OCI-LY1 (cell line): ENCODE results near the gene SFSWAP.

Experiments
- H2AFZ ChIP-seq: fragments of 200-600 bp; sonication (generic), shearing (Covaris generic); 2 replicates; pipeline ENCODE4 v1.6.0; 2014; ENCODE audit warnings: antibody characterized with exemption, mild to moderate bottlenecking, low read length
- H3F3A ChIP-seq: fragments of 200-600 bp; sonication (generic), shearing (Covaris generic); 2 replicates; pipeline ENCODE4 v1.6.0; 2014; ENCODE audit warnings: mild to moderate bottlenecking, antibody characterized with exemption, low read length, moderate library complexity; ENCODE audit not compliant: insufficient read depth
- H3K27ac ChIP-seq: fragments of 200-600 bp; sonication (generic); 2 replicates; pipeline ENCODE4 v1.5.1; 2014; ENCODE audit warnings: low read length, mixed run types, mild to moderate bottlenecking, low read depth; ENCODE audit not compliant: poor library complexity, severe bottlenecking
- H3K27me3 ChIP-seq: fragments of 200-600 bp; sonication (generic); 2 replicates; pipeline ENCODE4 v1.6.0; 2014; ENCODE audit warnings: antibody characterized with exemption, mild to moderate bottlenecking, low read length, moderate library complexity; ENCODE audit not compliant: insufficient read depth
- H3K36me3 ChIP-seq: fragments of 200-600 bp; sonication (generic); 2 replicates; pipeline ENCODE4 v1.6.1; 2014; ENCODE audit warnings: mild to moderate bottlenecking, antibody characterized with exemption, low read length, moderate library complexity, mixed read lengths; ENCODE audit not compliant: insufficient read depth
- H3K4me1 ChIP-seq: fragments of 200-600 bp; sonication (generic); 2 replicates; pipeline ENCODE4 v1.5.1; 2014; ENCODE audit warnings: mild to moderate bottlenecking, low read length, moderate library complexity; ENCODE audit not compliant: insufficient read depth, severe bottlenecking
- H3K4me2 ChIP-seq: fragments of 200-600 bp; sonication (generic), shearing (Covaris generic); 2 replicates; pipeline ENCODE4 v1.6.1; 2014; ENCODE audit warnings: low read length
- H3K4me3 ChIP-seq: fragments of 200-600 bp; sonication (generic); 2 replicates; pipeline ENCODE4 v1.5.1; 2014; ENCODE audit warnings: low read length, low read depth, mild to moderate bottlenecking, mixed read lengths; ENCODE audit not compliant: poor library complexity, severe bottlenecking
- H3K79me2 ChIP-seq: fragments of 200-600 bp; shearing (Covaris generic); 2 replicates; pipeline ENCODE4 v1.6.1; 2016; ENCODE audit warnings: mixed run types, low read length, mixed read lengths; ENCODE audit not compliant: insufficient read depth
- H3K9ac ChIP-seq: fragments of 200-600 bp; sonication (generic), shearing (Covaris generic); 2 replicates; pipeline ENCODE4 v1.6.1; 2014; ENCODE audit warnings: mild to moderate bottlenecking, low read length, mixed read lengths
- H3K9me2 ChIP-seq: fragments of 200-600 bp; sonication (generic), shearing (Covaris generic); 2 replicates; pipeline ENCODE4 v1.6.1; 2014; ENCODE audit warnings: low read depth, mild to moderate bottlenecking, low read length, mixed read lengths
- H3K9me3 ChIP-seq: fragments of 200-600 bp; shearing (Covaris generic); 2 replicates; pipeline ENCODE4 v1.6.1; 2014; ENCODE audit warnings: low read length, mixed read lengths
- H4K20me1 ChIP-seq: fragments of 200-600 bp; sonication (generic), shearing (Covaris generic); 2 replicates; pipeline ENCODE4 v1.6.0; 2016; ENCODE audit warnings: mild to moderate bottlenecking, low read length; ENCODE audit not compliant: insufficient read depth
- CTCF ChIP-seq: fragments of 200-600 bp; sonication (generic), shearing (Covaris generic); IDR thresholded peaks from 2 replicates; pipeline ENCODE4 v1.5.1; 2017; ENCODE audit warnings: mild to moderate bottlenecking, antibody characterized with exemption, low read length, moderate library complexity, mixed read lengths
- EZH2 ChIP-seq: fragments of 200-600 bp; sonication (generic), shearing (Covaris generic); IDR thresholded peaks from 2 replicates; pipeline ENCODE4 v1.8.0; 2017; ENCODE audit warnings: borderline replicate concordance, mixed run types, mild to moderate bottlenecking, antibody characterized with exemption, low read length, moderate library complexity, mixed read lengths

SFSWAP gene

DNA sequence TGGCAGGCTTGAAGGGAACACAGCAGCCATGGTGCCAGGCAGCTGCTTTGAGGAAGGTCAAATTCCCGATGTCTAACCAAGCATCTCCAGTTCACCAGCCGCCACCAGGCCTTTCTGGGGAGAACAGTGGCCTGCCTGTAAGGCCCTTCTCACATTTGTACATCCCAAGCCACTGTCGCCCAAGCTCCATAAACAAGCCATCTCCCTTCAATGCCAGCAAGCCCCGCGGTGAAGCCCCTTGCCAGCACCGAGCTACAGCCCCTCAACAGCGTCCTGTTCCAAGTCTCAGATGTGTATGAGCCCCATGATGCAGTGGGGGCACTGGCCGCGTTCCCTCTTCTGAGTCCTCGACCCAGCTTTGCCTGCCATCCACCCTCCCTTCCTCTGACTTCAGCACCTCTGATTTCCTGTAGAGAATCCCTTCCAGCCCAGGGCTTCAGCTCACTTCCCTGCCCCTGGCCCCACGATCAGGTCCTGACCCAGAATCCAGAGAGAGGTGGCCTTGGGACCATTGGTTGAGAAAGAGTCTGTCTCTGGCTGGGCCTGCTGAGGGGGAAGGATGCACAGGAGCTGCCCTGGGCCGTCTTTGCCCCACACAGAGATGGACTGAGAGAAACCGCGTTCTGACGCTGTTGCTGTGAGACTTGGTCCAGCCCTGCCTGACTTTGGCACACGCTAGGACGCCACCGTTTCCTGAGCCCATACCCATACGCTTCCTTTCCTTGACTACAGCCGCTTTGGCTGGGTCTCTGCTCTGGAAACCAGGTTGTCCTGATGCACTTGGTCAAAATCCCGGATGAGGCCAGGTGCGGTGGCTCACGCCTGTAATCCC lies 115.4 kb downstream of the SFSWAP start:
- H3K4me2 ChIP-seq, result no peak overlapping the region
- H4K20me1 ChIP-seq, result no peaks in the 10 kb centered on the region
- no peak for TF ChIP-seq CTCF
- TF ChIP-seq EZH2, result no peak
- H3K27ac ChIP-seq, result no peak overlapping the region
- no peaks in the 10 kb centered on the region for H3F3A ChIP-seq
- no peak overlapping the region for H2AFZ ChIP-seq
- H3K4me3 ChIP-seq, result no peak overlapping the region
- no peaks in the 10 kb centered on the region for H3K9me2 ChIP-seq
- no peaks in the 10 kb centered on the region for H3K9me3 ChIP-seq
- no peak overlapping the region for H3K9ac ChIP-seq
- no peaks in the 10 kb centered on the region for H3K27me3 ChIP-seq
- no peaks in the 10 kb centered on the region for H3K79me2 ChIP-seq
- no peaks in the 10 kb centered on the region for H3K36me3 ChIP-seq
- no peaks in the 10 kb centered on the region for H3K4me1 ChIP-seq

DNA sequence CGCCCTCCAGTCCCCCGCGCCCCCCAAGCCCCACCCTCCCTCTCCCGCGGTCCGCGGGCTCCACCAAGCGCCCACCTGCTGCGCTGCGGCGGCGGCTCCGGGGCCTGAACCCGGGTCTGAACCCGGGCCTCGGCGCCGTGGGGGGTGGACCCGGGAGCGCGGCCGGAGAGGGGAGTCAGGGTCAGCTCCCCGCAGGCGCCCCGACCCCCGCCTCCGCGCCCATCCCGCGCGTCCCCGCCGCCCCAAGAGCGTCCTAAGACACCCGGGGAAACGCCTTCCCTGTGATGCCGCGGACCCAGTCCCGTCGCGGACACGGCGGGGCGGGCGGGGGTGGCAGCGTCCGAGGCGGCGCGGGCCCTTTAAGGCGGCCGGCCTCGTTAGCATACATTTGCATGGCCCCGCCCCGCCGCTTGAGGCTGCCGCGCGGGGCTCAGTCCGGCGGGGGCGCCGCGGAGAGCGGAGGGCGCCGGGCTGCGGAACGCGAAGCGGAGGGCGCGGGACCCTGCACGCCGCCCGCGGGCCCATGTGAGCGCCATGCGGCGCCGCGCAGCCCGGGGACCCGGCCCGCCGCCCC lies 117.2 kb downstream of the SFSWAP start, which contains the start of gene MMP17:
TSS of gene MMP17 (plus strand) at position 433 of the 574 bp plus-strand sequence. CDS start at position 535, 102 bp downstream.
- Histone ChIP-seq H3K4me2 (peak within 1 kb of the TSS; percentile 44), H3K9me3 (no peaks in the 10 kb centered on the region), H3K9ac (no peak within 1 kb of the TSS), H3K4me1 (no peaks in the 10 kb centered on the region), H3K27me3 (no peaks in the 10 kb centered on the region), H3K4me3 (peak within 1 kb of the TSS; percentile 19), H3K27ac (no peak within 1 kb of the TSS), H2AFZ (no peak within 1 kb of the TSS), H3K79me2 (no peaks in the 10 kb centered on the region), H4K20me1 (no peaks in the 10 kb centered on the region), H3F3A (no peaks in the 10 kb centered on the region), H3K9me2 (no peaks in the 10 kb centered on the region), H3K36me3 (no peaks in the 10 kb centered on the region)
- TF ChIP-seq EZH2, result no peak
- peak; percentile 25 for TF ChIP-seq CTCF

- no peak overlapping the region for H2AFZ ChIP-seq
- no peak for TF ChIP-seq CTCF
- TF ChIP-seq EZH2, result no peak
- H3K9ac ChIP-seq, result no peak overlapping the region
- H3K36me3 ChIP-seq, result no peaks in the 10 kb centered on the region
- H3K27me3 ChIP-seq, result no peaks in the 10 kb centered on the region
- no peaks in the 10 kb centered on the region for H3K9me3 ChIP-seq
- no peaks in the 10 kb centered on the region for H3K9me2 ChIP-seq
- H3K4me1 ChIP-seq, result no peaks in the 10 kb centered on the region
- H4K20me1 ChIP-seq, result no peaks in the 10 kb centered on the region
- H3K4me3 ChIP-seq, result no peak overlapping the region
- H3K27ac ChIP-seq, result no peak overlapping the region
- no peaks in the 10 kb centered on the region for H3F3A ChIP-seq
- no peaks in the 10 kb centered on the region for H3K79me2 ChIP-seq
- H3K4me2 ChIP-seq, result no peak overlapping the region
Observed at GRCh38 chr12:131828671-131829355, 117.9 kb downstream of the SFSWAP start.
